Sigmoid colon (tissue), 4 donors: ENCODE data around the gene SLC12A8.

Experiments used
- POLR2A ChIP-seq, 2 donors: fragments of 450-650 bp; IDR thresholded peaks; one replicate each; pipeline ENCODE4 v1.6.1; 2016; ENCODE audit warnings: antibody characterized with exemption in 2 of 2, mild to moderate bottlenecking in 2 of 2, moderate library complexity in 2 of 2
- POLR2AphosphoS5 ChIP-seq, 4 donors: sonication (generic); formaldehyde crosslinking; IDR thresholded peaks; one replicate each; pipeline ENCODE4 v1.6.1; 2017; ENCODE audit warnings: antibody characterized with exemption in 4 of 4

GRCh38 chr3:125144653-125145314, 67.8 kb downstream of the SLC12A8 start:
- no peak for TF ChIP-seq POLR2A (IDR thresholded peaks at IDR 0.05)
- TF ChIP-seq POLR2AphosphoS5 (IDR thresholded peaks at IDR 0.05): no peak
